Heart left ventricle (tissue), 16 donors: ENCODE data around the gene RASSF9. TPM values are rescaled to one million over a fixed set of nuclear protein-coding genes. Genes with fewer than 3 reads are reported as not detected.

Experiments
- ATAC-seq, 4 donors: fragments of 200-7000 bp; cut with Tn5 transposase; one replicate each; pipeline ENCODE4 v1.9.1; 2020 to 2022; ENCODE audit warnings: moderate library complexity in 4 of 4, mild to moderate bottlenecking in 3 of 4, moderate number of reproducible peaks in 1 of 4
- DNase-seq, 5 donors: peaks; one replicate each; pipeline ENCODE4 v3.0.0-alpha.2; 2020
- H3K27ac ChIP-seq, 12 donors: fragments of 200-600 bp; sonication (generic) in 4 of 12; one replicate each; pipeline versions ENCODE4 v1.5.0 to v1.8.0; 2016 to 2022; ENCODE audit warnings: mild to moderate bottlenecking in 2 of 12
- H3K27me3 ChIP-seq, 9 donors: fragments of 200-600 bp; sonication (generic) in 2 of 9; one replicate each; pipeline versions ENCODE4 v1.5.1 to v1.8.0; 2016 to 2022; ENCODE audit warnings: mild to moderate bottlenecking in 3 of 9
- H3K36me3 ChIP-seq, 9 donors: fragments of 200-600 bp; sonication (generic) in 2 of 9; one replicate each; pipeline versions ENCODE4 v1.5.0 to v1.8.0; 2018 to 2022; ENCODE audit warnings: mild to moderate bottlenecking in 2 of 9
- H3K4me1 ChIP-seq, 12 donors: fragments of 200-600 bp; sonication (generic) in 4 of 12; one replicate each; pipeline versions ENCODE4 v1.5.0 to v1.8.0; 2016 to 2022; ENCODE audit warnings: mild to moderate bottlenecking in 3 of 12
- H3K4me3 ChIP-seq, 12 donors: fragments of 200-600 bp; sonication (generic) in 4 of 12; one replicate each; pipeline versions ENCODE4 v1.5.0 to v1.8.0; 2017 to 2022; ENCODE audit warnings: mild to moderate bottlenecking in 9 of 12, moderate library complexity in 4 of 12
- H3K9me3 ChIP-seq, 12 donors: fragments of 200-600 bp; sonication (generic) in 4 of 12; one replicate each; pipeline versions ENCODE4 v1.5.0 to v1.8.0; 2016 to 2022; ENCODE audit warnings: mild to moderate bottlenecking in 1 of 12
- CTCF ChIP-seq, 12 donors: fragments of 200-600 bp; sonication (generic) in 4 of 12; IDR thresholded peaks; one replicate each; pipeline versions ENCODE4 v1.5.0 to v1.8.0; 2018 to 2022; ENCODE audit warnings: antibody characterized with exemption in 12 of 12, mild to moderate bottlenecking in 5 of 12
- POLR2A ChIP-seq, 2 donors: fragments of 450-650 bp; IDR thresholded peaks; one replicate each; pipeline ENCODE4 v1.6.1; 2017; ENCODE audit warnings: antibody characterized with exemption in 2 of 2, mild to moderate bottlenecking in 2 of 2, moderate library complexity in 2 of 2
- WGBS, 4 donors: extraction: QIAGEN DNeasy Blood & Tissue Kit in 2 of 4; methylation state at CpG; one replicate each; pipeline versions ENCODE4 v1.1.5 to v1.1.7; 2013 to 2018; 5-methylcytosine and 5-hydroxymethylcytosine counted together
- intact Hi-C, 10 donors: fragments of 100-400 bp; cut with DNase I; formaldehyde crosslinking; loops; one replicate each; pipeline versions ENCODE4 v1.11.1 to v1.14.2; 2022
- long read RNA-seq, 3 donors: library from polyadenylated mRNA; unstranded; transcript quantifications; one replicate each; pipeline ENCODE4 v2.0.0, GENCODE V29; 2020 to 2021
- polyA plus RNA-seq, 2 donors: library from polyadenylated mRNA; stranded (reverse); fragments of 200-250 nt; gene quantifications; one replicate each; pipeline ENCODE4 v1.2.3, GENCODE V29; 2013
- total RNA-seq, 9 donors: library from RNA; depleted of rRNA in 2 of 9; stranded (reverse); fragments of >200 nt in 2 of 9; fragmentation: NEBNext Ultra II Directional in 3 of 9; extraction: Animal tissue kit (Norgen Biotek cat#: 25700) in 3 of 9; gene quantifications; one replicate each; pipeline versions ENCODE4 v1.1.0 to v1.2.4, GENCODE V29; 2016 to 2023
- donor health status: ischemic (EF 13 %, LVEDD 7.1; RV severe dilation, severe dysfunction).
- donor health status: healthy with polysubstance abuse.
- donor health status: DM: no; HTN: yes; CAD: no.
- donor health status: DM: no; HTN: no; CAD: no.
- donor health status: ischemic (EF 25% LVEDD 6.9; RV normal size, moderate dysfunction).
- donor health status: ischemic (EF 25% LVEDD 5.7; RV mildly dilated, moderate dysfunction).
- donor health status: healthy.
- donor health status: DM: yes; HTN: yes; CAD: no.
- donor health status: ischemic (EF 35%, LVEDD 5.7; RV mildly dilated, moderate dysfunction).
- donor health status: nonischemic (EF 11% LVEDD 7.7; RV severe dilation, severe dysfunction).
- donor health status: DM: yes; HTN: yes; CAD: no.
- donor health status: PGD.
- donor health status: ischemic (EF 29% LVEDD 5.4; RV normal size, mild dysfunction).
- donor health status: nonischemic (EF 23%, LVEDD 6.1; RV moderate dilation, normal function).

Gene RASSF9
- total RNA-seq (10 to 100 TPM in 2 of 9 donors, 1 to 10 TPM in 7; 3.1 to 11.5 (median 5.8) TPM), polyA plus RNA-seq (1 to 10 TPM in 1 of 2 donors, under 1 TPM in 1; 0.95 to 1.4 TPM)
- long read RNA-seq, donor 1, partial matches to known transcripts: 0 of 1 reads
- long read RNA-seq, donor 1, other reads (novel, unspliced or antisense): 1 of 1 reads
- long read RNA-seq, donor 2, full-length matches to known transcripts: 2 of 2 reads
- long read RNA-seq, donor 2, partial matches to known transcripts: 0 of 2 reads
- long read RNA-seq, donor 2, other reads (novel, unspliced or antisense): 0 of 2 reads
- long read RNA-seq, donor 3, full-length matches to known transcripts: 1 of 1 reads
- long read RNA-seq, donor 3, partial matches to known transcripts: 0 of 1 reads
- long read RNA-seq, donor 3, other reads (novel, unspliced or antisense): 0 of 1 reads

GRCh38 chr12:85836197-85837090 lies at the start of gene RASSF9:
Gene RASSF9 (minus strand): TSS chr12:85836409. CDS start chr12:85836201, 208 bp downstream.
- no peaks in the 10 kb centered on the region for H3K36me3 ChIP-seq
- DNase-seq (peak; percentile 62 to 78 (median 68)), ATAC-seq (peak; percentile 69 to 94 (median 88))
- peak within 1 kb of the TSS; percentile 30 to 76 (median 63) for H3K4me3 ChIP-seq
- intact Hi-C loops: loop anchor here in 1 of 10 donors (10.0 kb wide), 1 partner anchor 122 kb away; no protein-coding TSS in a partner anchor
- WGBS, 4 donors: 21 to 27% (median 25%) methylated on average over 15 of the region's 15 CpGs
- peak within 1 kb of the TSS; percentile 58 to 88 (median 82) for H3K27ac ChIP-seq
- TF ChIP-seq CTCF (IDR thresholded peaks at IDR 0.05) (no peak), POLR2A (IDR thresholded peaks at IDR 0.05) (no peak)
- H3K27me3 ChIP-seq: no peaks in the 10 kb centered on the region
- no peaks in the 10 kb centered on the region for H3K9me3 ChIP-seq
- H3K4me1 ChIP-seq: peaks cover 0 to 32% (median 8%) of the 10 kb centered on the region in 12 donors

GRCh38 chr12:85883763-85884162 lies 47.6 kb upstream of the RASSF9 start:
- Histone ChIP-seq H3K4me3 (no peak overlapping the region), H3K27me3 (peaks cover 0 to 10% (median 0%) of the 10 kb centered on the region in 9 donors), H3K9me3 (no peaks in the 10 kb centered on the region), H3K27ac (no peak overlapping the region), H3K4me1 (no peaks in the 10 kb centered on the region), H3K36me3 (no peaks in the 10 kb centered on the region)
- ATAC-seq (no peak), DNase-seq (no peak)
- intact Hi-C loops: no loop called here
- TF ChIP-seq CTCF (IDR thresholded peaks at IDR 0.05): no peak
- no peak for TF ChIP-seq POLR2A (IDR thresholded peaks at IDR 0.05)

- ATAC-seq (no peak), DNase-seq (no peak)
- 61 to 72% (median 68%) methylated on average over 3 of the region's 3 CpGs for WGBS, 4 donors
These were observed 41.2 kb upstream of the RASSF9 start for GRCh38 chr12:85877459-85877858.

More at GRCh38 chr12:85877459-85877858, 41.2 kb upstream of the RASSF9 start:
- no peak overlapping the region for H3K4me3 ChIP-seq
- TF ChIP-seq CTCF (IDR thresholded peaks at IDR 0.05) (no peak), POLR2A (IDR thresholded peaks at IDR 0.05) (no peak)
- H3K27ac ChIP-seq: no peak overlapping the region
- no peaks in the 10 kb centered on the region for H3K4me1 ChIP-seq
- intact Hi-C loops: no loop called here
- H3K36me3 ChIP-seq: no peaks in the 10 kb centered on the region
- peaks cover 0 to 9% (median 0%) of the 10 kb centered on the region in 9 donors for H3K27me3 ChIP-seq
- H3K9me3 ChIP-seq: no peaks in the 10 kb centered on the region
